Upper lobe of left lung (tissue), 6 donors: ENCODE data around the gene SPATA2L. TPM values are rescaled to one million over a fixed set of nuclear protein-coding genes. Genes with fewer than 3 reads are reported as not detected.
A peak's percentile ranks its signal among the peaks of the same experiment; 100 is the strongest.

Source experiments
- ATAC-seq, 2 donors: fragments of 200-7000 bp; cut with Tn5 transposase; one replicate each; pipeline ENCODE4 v1.9.1; 2022; ENCODE audit warnings: mild to moderate bottlenecking in 2 of 2, moderate library complexity in 2 of 2; ENCODE audit not compliant: low FRiP score in 2 of 2
- DNase-seq, 2 donors: peaks; one replicate each; pipeline ENCODE4 v3.0.0-alpha.2; 2019 to 2020
- H3K27ac ChIP-seq, 4 donors: fragments of 200-600 bp; sonication (generic); one replicate each; pipeline ENCODE4 v1.5.1; 2016 to 2019
- H3K27me3 ChIP-seq, 4 donors: fragments of 200-600 bp; sonication (generic); one replicate each; pipeline ENCODE4 v1.5.1; 2017 to 2019
- H3K36me3 ChIP-seq, 4 donors: fragments of 200-600 bp; sonication (generic); one replicate each; pipeline ENCODE4 v1.5.1; 2016 to 2019
- H3K4me1 ChIP-seq, 4 donors: fragments of 200-600 bp; sonication (generic); one replicate each; pipeline ENCODE4 v1.5.1; 2018 to 2019
- H3K4me3 ChIP-seq, 4 donors: fragments of 200-600 bp; sonication (generic); one replicate each; pipeline ENCODE4 v1.5.1; 2017 to 2019; ENCODE audit warnings: mild to moderate bottlenecking in 2 of 4, moderate library complexity in 1 of 4
- H3K9me3 ChIP-seq, 4 donors: fragments of 200-600 bp; sonication (generic); one replicate each; pipeline ENCODE4 v1.5.1; 2018 to 2019
- CTCF ChIP-seq, 6 experiments: fragments of 450-650 bp in 4 of 6; fragments of 200-600 bp in 2 of 6; sonication (generic) in 2 of 6; IDR thresholded peaks; one replicate each; pipeline ENCODE4 v1.5.1; 2016 to 2019; ENCODE audit warnings: antibody characterized with exemption in 6 of 6
- EP300 ChIP-seq, 4 donors: sonication (generic); formaldehyde crosslinking; IDR thresholded peaks; one replicate each; pipeline ENCODE4 v1.5.1; 2017; ENCODE audit warnings: antibody characterized with exemption in 4 of 4, control low read depth in 2 of 4
- POLR2A ChIP-seq, 4 donors: fragments of 450-650 bp; IDR thresholded peaks; one replicate each; pipeline ENCODE4 v1.5.1; 2016 to 2017; ENCODE audit warnings: antibody characterized with exemption in 4 of 4, mild to moderate bottlenecking in 2 of 4
- POLR2AphosphoS5 ChIP-seq, 2 donors: sonication (generic); formaldehyde crosslinking; IDR thresholded peaks; one replicate each; pipeline ENCODE4 v1.5.1; 2017; ENCODE audit warnings: antibody characterized with exemption in 2 of 2
- WGBS, 2 donors: methylation state at CpG; one replicate each; pipeline ENCODE4 v1.1.5; 2017 to 2018; 5-methylcytosine and 5-hydroxymethylcytosine counted together
- total RNA-seq, 6 donors: library from RNA; depleted of rRNA in 4 of 6; stranded (reverse); fragments of >200 nt in 4 of 6; gene quantifications; one replicate each; pipeline versions ENCODE4 v1.1.0 to v1.2.1, GENCODE V29; 2016 to 2021
- donor health status: DM: no; HTN: no; CAD: no; lungs with moderate emphysema.
- donor health status: DM: no; HTN: yes; CAD: no; lungs with severe emphysema.

Gene SPATA2L
- total RNA-seq, 6 donors from 2014 or later, result 11.5 to 49.3 (median 26.5) TPM

- DNase-seq (no peak), ATAC-seq (no peak)
- no peaks in the 10 kb centered on the region for H3K27me3 ChIP-seq
- 93 to 98% methylated on average over 3 to 10 of the region's 15 CpGs for WGBS, 2 donors
- H3K36me3 ChIP-seq, result peaks cover 0 to 33% (median 16%) of the 10 kb centered on the region in 4 donors
- H3K9me3 ChIP-seq, result no peaks in the 10 kb centered on the region
- no peak overlapping the region for H3K27ac ChIP-seq
- H3K4me1 ChIP-seq, result peaks cover 0 to 5% (median 0%) of the 10 kb centered on the region in 4 donors
- TF ChIP-seq EP300 (IDR thresholded peaks at IDR 0.05) (no peak), CTCF (IDR thresholded peaks at IDR 0.05) (no peak), POLR2A (IDR thresholded peaks at IDR 0.05) (no peak), POLR2AphosphoS5 (IDR thresholded peaks at IDR 0.05) (no peak)
- H3K4me3 ChIP-seq, result no peak overlapping the region
Observed at GRCh38 chr16:89746043-89746442, 44.5 kb upstream of the SPATA2L start.

DNA sequence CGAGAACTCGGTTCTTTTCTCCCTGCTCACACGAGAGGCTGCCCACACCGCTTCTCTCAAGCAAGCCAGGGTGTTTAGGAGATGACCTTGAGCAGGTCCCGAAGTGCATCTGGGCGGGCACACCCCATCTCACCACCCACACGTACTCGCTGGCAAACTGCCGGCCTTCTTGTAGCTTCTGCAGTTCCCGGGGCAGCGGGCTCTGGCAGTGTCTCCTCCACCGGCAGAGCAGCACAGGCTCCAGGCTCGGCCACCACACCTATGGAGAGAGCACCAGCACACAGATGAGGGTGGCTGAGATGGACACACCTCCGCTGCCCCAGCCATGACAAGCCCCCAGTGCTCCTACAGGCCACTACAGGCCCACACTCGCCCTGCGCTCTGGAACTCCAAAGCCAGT, 43.3 kb upstream of the SPATA2L start:
- Histone ChIP-seq H3K36me3 (peaks cover 0 to 45% (median 24%) of the 10 kb centered on the region in 4 donors), H3K4me1 (peaks cover 0 to 2% (median 0%) of the 10 kb centered on the region in 4 donors), H3K27me3 (no peaks in the 10 kb centered on the region), H3K27ac (no peak overlapping the region), H3K9me3 (no peaks in the 10 kb centered on the region), H3K4me3 (no peak overlapping the region)
- DNase-seq, result no peak
- 94 to 97% methylated on average over 12 to 16 of the region's 16 CpGs for WGBS, 2 donors
- peak in 1 of 2 donors; percentile 3 for ATAC-seq
- no peak for TF ChIP-seq POLR2A (IDR thresholded peaks at IDR 0.05)
- no peak for TF ChIP-seq CTCF (IDR thresholded peaks at IDR 0.05)
- no peak for TF ChIP-seq POLR2AphosphoS5 (IDR thresholded peaks at IDR 0.05)
- no peak for TF ChIP-seq EP300 (IDR thresholded peaks at IDR 0.05)

- H3K27ac ChIP-seq, result no peak overlapping the region
- peaks cover 16 to 58% (median 40%) of the 10 kb centered on the region in 4 donors for H3K36me3 ChIP-seq
- H3K9me3 ChIP-seq, result no peaks in the 10 kb centered on the region
- DNase-seq (no peak), ATAC-seq (no peak)
- TF ChIP-seq POLR2A (IDR thresholded peaks at IDR 0.05) (no peak), POLR2AphosphoS5 (IDR thresholded peaks at IDR 0.05) (no peak), EP300 (IDR thresholded peaks at IDR 0.05) (no peak), CTCF (IDR thresholded peaks at IDR 0.05) (no peak)
- no peaks in the 10 kb centered on the region for H3K27me3 ChIP-seq
- no peaks in the 10 kb centered on the region for H3K4me1 ChIP-seq
- WGBS, 2 donors, result 88 to 91% methylated on average over 4 of the region's 4 CpGs
- H3K4me3 ChIP-seq, result no peak overlapping the region
Observed at GRCh38 chr16:89742948-89743347, 41.4 kb upstream of the SPATA2L start.

DNA sequence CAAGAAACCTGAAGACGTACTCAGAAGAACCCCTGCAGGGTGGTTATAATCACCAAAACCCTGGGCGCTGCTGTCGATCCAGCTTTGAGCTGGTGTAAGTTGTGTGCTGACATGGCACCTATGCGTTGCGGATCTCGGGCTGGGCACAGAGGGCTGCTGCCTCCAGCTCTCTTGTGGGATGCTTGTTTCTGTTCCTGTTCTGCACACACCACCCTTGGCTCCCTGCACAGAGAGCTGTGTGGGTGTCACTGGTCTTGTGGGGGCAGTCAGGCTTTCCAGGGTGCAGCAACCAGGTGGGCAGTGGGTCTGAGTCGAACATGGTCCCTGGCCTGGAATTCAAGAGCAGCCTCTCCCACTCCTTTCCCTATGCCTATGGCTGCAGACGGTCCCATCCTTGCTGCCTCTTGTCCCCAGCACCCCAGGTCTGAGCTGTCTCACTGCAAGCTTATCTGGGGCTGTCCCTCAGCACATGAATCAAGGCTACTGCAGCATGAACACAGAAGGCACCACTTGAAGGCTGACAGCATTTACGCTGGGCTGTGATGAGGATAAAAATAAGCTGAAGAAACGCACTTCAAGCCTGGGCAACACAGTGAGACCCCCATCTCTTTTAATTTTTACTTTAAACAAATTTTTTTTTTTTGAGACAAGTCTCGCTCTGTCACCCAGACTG, 40.0 kb upstream of the SPATA2L start:
- Histone ChIP-seq H3K4me1 (no peaks in the 10 kb centered on the region), H3K27me3 (no peaks in the 10 kb centered on the region), H3K27ac (peak overlapping the region in 1 of 4 donors; percentile 27), H3K36me3 (peaks cover 26 to 61% (median 53%) of the 10 kb centered on the region in 4 donors), H3K9me3 (no peaks in the 10 kb centered on the region), H3K4me3 (no peak overlapping the region)
- WGBS, 2 donors, result 86 to 89% methylated on average over 7 to 11 of the region's 11 CpGs
- ATAC-seq, result peak in 1 of 2 donors; percentile 8
- TF ChIP-seq POLR2AphosphoS5 (IDR thresholded peaks at IDR 0.05) (no peak), POLR2A (IDR thresholded peaks at IDR 0.05) (no peak), EP300 (IDR thresholded peaks at IDR 0.05) (no peak), CTCF (IDR thresholded peaks at IDR 0.05) (no peak)
- no peak for DNase-seq

GRCh38 chr16:89739383-89739782, 37.9 kb upstream of the SPATA2L start:
- H3K4me3 ChIP-seq, result no peak overlapping the region
- ATAC-seq (no peak), DNase-seq (no peak)
- TF ChIP-seq POLR2A (IDR thresholded peaks at IDR 0.05) (no peak), POLR2AphosphoS5 (IDR thresholded peaks at IDR 0.05) (no peak), CTCF (IDR thresholded peaks at IDR 0.05) (no peak), EP300 (IDR thresholded peaks at IDR 0.05) (no peak)
- no peaks in the 10 kb centered on the region for H3K9me3 ChIP-seq
- H3K27ac ChIP-seq, result no peak overlapping the region
- no peaks in the 10 kb centered on the region for H3K4me1 ChIP-seq
- 85 to 91% methylated on average over 6 to 9 of the region's 9 CpGs for WGBS, 2 donors
- H3K36me3 ChIP-seq, result peaks cover 40 to 72% (median 66%) of the 10 kb centered on the region in 4 donors
- no peaks in the 10 kb centered on the region for H3K27me3 ChIP-seq
